GM18951 (cell line): ENCODE results near the gene SORL1-AS1.

Source experiments
- POLR2A ChIP-seq: IDR thresholded peaks from 4 replicates; pipeline ENCODE4 v1.6.1; 2011; ENCODE audit warnings: mild to moderate bottlenecking; ENCODE audit not compliant: insufficient read length, insufficient read depth; ENCODE audit errors: extremely low read depth
- in situ Hi-C: fragments of 300-500 bp; cut with MboI; formaldehyde crosslinking; loops from one replicate; pipeline ENCODE4 v1.12.0; 2022; ENCODE audit warnings: low sequenced_read_pairs, mixed read lengths, inconsistent platforms; ENCODE audit not compliant: unreplicated experiment

SORL1-AS1 gene

GRCh38 chr11:121394785-121395184 is 58.0 kb downstream of the SORL1-AS1 start:
- in situ Hi-C loops: no loop called here
- no peak for TF ChIP-seq POLR2A

- no peak for TF ChIP-seq POLR2A
- in situ Hi-C loops: no loop called here
These were observed 58.9 kb downstream of the SORL1-AS1 start for GRCh38 chr11:121393855-121394254.

- no peak for TF ChIP-seq POLR2A
- in situ Hi-C loops: no loop called here
These were observed 60.9 kb downstream of the SORL1-AS1 start for GRCh38 chr11:121391914-121392313.

- TF ChIP-seq POLR2A: no peak
These were observed 63.1 kb downstream of the SORL1-AS1 start for GRCh38 chr11:121389651-121390050.

More at GRCh38 chr11:121389651-121390050, 63.1 kb downstream of the SORL1-AS1 start:
- in situ Hi-C loops: no loop called here
